IMR-90 (cell line): ENCODE results near the gene PPP1R14B. TPM values are rescaled to one million over a fixed set of nuclear protein-coding genes. Genes with fewer than 3 reads are reported as not detected.
A peak's percentile ranks its signal among the peaks of the same experiment; 100 is the strongest.

ENCODE experiments used
- ATAC-seq: fragments of 200-7000 bp; cut with Tn5 transposase; 2 replicates; pipeline ENCODE4 v1.9.1; 2020; ENCODE audit warnings: low read depth, mild to moderate bottlenecking, moderate library complexity
- BruUV-seq: library from RNA; stranded (reverse); fragments of 400-500 nt; replicated peaks from 2 replicates; lab custom pipeline; 2021; lab: Mats Ljungman, UMichigan
- CTCF ChIA-PET: fragments of 300-600 bp; formaldehyde crosslinking; extraction: SDS; loops from one replicate; lab custom pipeline; 2021; ENCODE audit warnings: antibody characterized with exemption; lab: Yijun Ruan, JAX
- POLR2A ChIA-PET: fragments of 300-600 bp; sonication (Branson Sonifier 250); formaldehyde crosslinking; loops from one replicate; lab custom pipeline; 2022; ENCODE audit warnings: antibody characterized with exemption; ENCODE audit not compliant: unreplicated experiment; lab: Charles Lee
- DNase-seq: peaks from one replicate; pipeline ENCODE4 v3.0.0; 2013
- H2AFZ ChIP-seq: replicated peaks from 2 replicates; pipeline ENCODE3; 2013; ENCODE audit warnings: low read length, mild to moderate bottlenecking; ENCODE audit not compliant: poor library complexity
- H2AK5ac ChIP-seq: 2 replicates; pipeline ENCODE4 v1.6.1; 2013; ENCODE audit warnings: low read depth, low read length, inconsistent platforms
- H2AK9ac ChIP-seq: replicated peaks from 2 replicates; pipeline ENCODE3; 2013; ENCODE audit warnings: mild to moderate bottlenecking, low read depth, low read length, moderate library complexity; ENCODE audit not compliant: poor library complexity
- H2BK120ac ChIP-seq: 2 replicates; pipeline ENCODE4 v1.6.1; 2013; ENCODE audit warnings: low read depth, low read length, inconsistent platforms
- H2BK15ac ChIP-seq: 3 replicates; pipeline ENCODE4 v1.6.1; 2013; ENCODE audit warnings: low read depth, low read length, inconsistent platforms
- H2BK20ac ChIP-seq: 2 replicates; pipeline ENCODE4 v1.6.1; 2013; ENCODE audit warnings: low read depth, mild to moderate bottlenecking, inconsistent platforms, low read length, moderate library complexity
- H2BK5ac ChIP-seq: 2 replicates; pipeline ENCODE4 v1.6.1; 2013; ENCODE audit warnings: mild to moderate bottlenecking, low read depth, low read length, inconsistent platforms; ENCODE audit not compliant: poor library complexity, severe bottlenecking
- H3K14ac ChIP-seq: replicated peaks from 2 replicates; pipeline ENCODE4 v1.6.1; 2013; ENCODE audit warnings: low read depth, low read length, inconsistent platforms
- H3K18ac ChIP-seq: 2 replicates; pipeline ENCODE4 v1.6.1; 2013; ENCODE audit warnings: low read depth, low read length, control low read depth
- H3K23ac ChIP-seq: 2 replicates; pipeline ENCODE4 v1.6.1; 2013; ENCODE audit warnings: low read depth, low read length, inconsistent platforms
- H3K27ac ChIP-seq: 2 replicates; pipeline ENCODE4 v1.5.1; 2013; ENCODE audit warnings: mild to moderate bottlenecking, control low read depth, low read length; ENCODE audit not compliant: insufficient read depth
- H3K27me3 ChIP-seq: 2 replicates; pipeline ENCODE4 v1.6.1; 2013; ENCODE audit warnings: low read length; ENCODE audit not compliant: control insufficient read depth, insufficient read depth
- H3K36me3 ChIP-seq: 2 replicates; pipeline ENCODE4 v1.6.1; 2013; ENCODE audit warnings: low read length, mixed read lengths; ENCODE audit not compliant: control insufficient read depth, insufficient read depth
- H3K4ac ChIP-seq: 2 replicates; pipeline ENCODE4 v1.6.1; 2013; ENCODE audit warnings: low read depth, low read length, inconsistent platforms
- H3K4me1 ChIP-seq: 2 replicates; pipeline ENCODE4 v1.6.1; 2013; ENCODE audit warnings: low read length, mixed read lengths; ENCODE audit not compliant: control insufficient read depth, insufficient read depth
- H3K4me2 ChIP-seq: 2 replicates; pipeline ENCODE4 v1.6.1; 2013; ENCODE audit warnings: low read depth, mild to moderate bottlenecking, control low read depth, low read length, moderate library complexity
- H3K4me3 ChIP-seq: 2 replicates; pipeline ENCODE4 v1.5.1; 2013; ENCODE audit warnings: low read depth, mild to moderate bottlenecking, control low read depth, low read length, moderate library complexity; ENCODE audit not compliant: insufficient read depth
- H3K56ac ChIP-seq: 2 replicates; pipeline ENCODE4 v1.6.1; 2013; ENCODE audit warnings: low read length, inconsistent platforms; ENCODE audit not compliant: insufficient read depth; ENCODE audit errors: extremely low read depth
- H3K79me1 ChIP-seq, 2 experiments: 2 replicates each; pipeline ENCODE4 v1.6.1; 2013; ENCODE audit warnings: low read length in 2 of 2, inconsistent platforms in 1 of 2, low read depth in 1 of 2
- H3K9ac ChIP-seq: 2 replicates; pipeline ENCODE4 v1.6.1; 2013; ENCODE audit warnings: low read depth, low read length, control low read depth
- H3K9me1 ChIP-seq: 2 replicates; pipeline ENCODE4 v1.6.1; 2013; ENCODE audit warnings: low read length, inconsistent platforms; ENCODE audit not compliant: insufficient read depth
- H3K9me3 ChIP-seq: 2 replicates; pipeline ENCODE4 v1.6.1; 2013; ENCODE audit warnings: low read length; ENCODE audit not compliant: control insufficient read depth, insufficient read depth
- H4K20me1 ChIP-seq: 2 replicates; pipeline ENCODE4 v1.6.1; 2013; ENCODE audit warnings: low read length, inconsistent platforms; ENCODE audit not compliant: insufficient read depth
- H4K5ac ChIP-seq: 2 replicates; pipeline ENCODE4 v1.6.1; 2013; ENCODE audit warnings: mild to moderate bottlenecking, low read depth, low read length, control low read depth
- H4K8ac ChIP-seq, 2 experiments: 2 replicates each; pipeline ENCODE4 v1.6.1; 2013; ENCODE audit warnings: low read depth in 2 of 2, low read length in 2 of 2, control low read depth in 1 of 2, inconsistent platforms in 1 of 2
- H4K91ac ChIP-seq: 2 replicates; pipeline ENCODE4 v1.6.1; 2013; ENCODE audit warnings: low read depth, low read length, inconsistent platforms; ENCODE audit not compliant: insufficient read depth
- CEBPB ChIP-seq: IDR thresholded peaks from 2 replicates; pipeline ENCODE4 v1.6.1; 2012; ENCODE audit warnings: low read depth, low read length, improper control_type of control experiment
- CHD1 ChIP-seq: IDR thresholded peaks from 2 replicates; pipeline ENCODE4 v1.6.1; 2012; ENCODE audit warnings: low read depth, low read length, improper control_type of control experiment
- FOS ChIP-seq: fragments of 150-350 bp; IDR thresholded peaks from 2 replicates; pipeline ENCODE4 v1.6.1; 2016; ENCODE audit warnings: low read depth, low read length
- MAFK ChIP-seq: IDR thresholded peaks from 2 replicates; pipeline ENCODE4 v1.6.1; 2012; ENCODE audit warnings: low read depth, low read length, improper control_type of control experiment
- RCOR1 ChIP-seq: IDR thresholded peaks from 2 replicates; pipeline ENCODE4 v1.6.1; 2012; ENCODE audit warnings: mild to moderate bottlenecking, low read length, improper control_type of control experiment; ENCODE audit not compliant: insufficient replicate concordance
- WGBS, 2 experiments: methylation state at CpG; one replicate each; pipeline versions ENCODE4 v1.1.5 to v1.1.7; 2013; ENCODE audit warnings: missing lambda C conversion rate in 2 of 2; ENCODE audit not compliant: insufficient read length in 1 of 2; ENCODE audit errors: extremely low coverage in 2 of 2; 5-methylcytosine and 5-hydroxymethylcytosine counted together
- dilution Hi-C: fragments of 300-500 bp; cut with HindIII; formaldehyde crosslinking; loops from one replicate; pipeline ENCODE4 v1.14.3; 2018; ENCODE audit warnings: low sequenced_read_pairs; ENCODE audit not compliant: unreplicated experiment
- in situ Hi-C: fragments of 300-500 bp; cut with MboI; formaldehyde crosslinking; loops from 3 replicates; pipeline ENCODE4 v1.14.3; 2019; ENCODE audit warnings: low sequenced_read_pairs, inconsistent platforms, mixed read lengths
- intact Hi-C: fragments of 100-400 bp; cut with micrococcal nuclease; formaldehyde crosslinking; loops from 2 replicates; pipeline ENCODE4 v1.10.0; 2022
- polyA plus RNA-seq, 3 experiments: library from polyadenylated mRNA; depleted of rRNA; stranded (reverse); fragments of >200 nt; gene quantifications; 2 replicates each; pipeline ENCODE4 v1.2.3, GENCODE V29; 2012; ENCODE audit warnings: low replicate concordance in 1 of 3
- total RNA-seq: library from RNA; depleted of rRNA; stranded (reverse); fragments of >200 nt; gene quantifications from 2 replicates; pipeline ENCODE4 v1.2.3, GENCODE V29; 2012
- TF ChIP-seq, protein P1 (sequence below): conservative IDR thresholded peaks from 2 replicates; pipeline ENCODE4 v1.5.1; 2012; ENCODE audit warnings: mild to moderate bottlenecking, low read depth, low read length, improper control_type of control experiment

PPP1R14B gene
- total and polyA plus RNA-seq, 2 of the 4 experiments (the other 2 are of a cell fraction): 176 to 257 TPM

- TF ChIP-seq MAFK (no peak), FOS (no peak), CEBPB (no peak), CHD1 (no peak), RCOR1 (no peak)
- TF ChIP-seq, protein P1, sequence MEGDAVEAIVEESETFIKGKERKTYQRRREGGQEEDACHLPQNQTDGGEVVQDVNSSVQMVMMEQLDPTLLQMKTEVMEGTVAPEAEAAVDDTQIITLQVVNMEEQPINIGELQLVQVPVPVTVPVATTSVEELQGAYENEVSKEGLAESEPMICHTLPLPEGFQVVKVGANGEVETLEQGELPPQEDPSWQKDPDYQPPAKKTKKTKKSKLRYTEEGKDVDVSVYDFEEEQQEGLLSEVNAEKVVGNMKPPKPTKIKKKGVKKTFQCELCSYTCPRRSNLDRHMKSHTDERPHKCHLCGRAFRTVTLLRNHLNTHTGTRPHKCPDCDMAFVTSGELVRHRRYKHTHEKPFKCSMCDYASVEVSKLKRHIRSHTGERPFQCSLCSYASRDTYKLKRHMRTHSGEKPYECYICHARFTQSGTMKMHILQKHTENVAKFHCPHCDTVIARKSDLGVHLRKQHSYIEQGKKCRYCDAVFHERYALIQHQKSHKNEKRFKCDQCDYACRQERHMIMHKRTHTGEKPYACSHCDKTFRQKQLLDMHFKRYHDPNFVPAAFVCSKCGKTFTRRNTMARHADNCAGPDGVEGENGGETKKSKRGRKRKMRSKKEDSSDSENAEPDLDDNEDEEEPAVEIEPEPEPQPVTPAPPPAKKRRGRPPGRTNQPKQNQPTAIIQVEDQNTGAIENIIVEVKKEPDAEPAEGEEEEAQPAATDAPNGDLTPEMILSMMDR: no peak
- Histone ChIP-seq H3K14ac (no peak overlapping the region), H2BK15ac (no peak overlapping the region), H4K5ac (no peak overlapping the region), H3K36me3 (peaks cover 15% of the 10 kb centered on the region), H3K9me1 (no peaks in the 10 kb centered on the region; the same call in 1 of the 2 replicates), H2AK5ac (no peak overlapping the region), H4K91ac (no peak overlapping the region), H2BK120ac (no peak overlapping the region), H3K27me3 (no peaks in the 10 kb centered on the region), H3K4me2 (no peak overlapping the region), H2BK5ac (no peak overlapping the region), H3K56ac (no peak overlapping the region), H3K23ac (no peak overlapping the region), H4K8ac (no peak overlapping the region), H3K9me3 (no peaks in the 10 kb centered on the region), H3K4me3 (no peak overlapping the region), H3K18ac (no peak overlapping the region), H4K20me1 (no peaks in the 10 kb centered on the region; the same call in 1 of the 2 replicates), H2AK9ac (peak overlapping the region; percentile 50), H3K9ac (no peak overlapping the region), H2BK20ac (no peak overlapping the region), H3K4ac (no peak overlapping the region), H3K27ac (no peak overlapping the region), H3K4me1 (peaks cover 10% of the 10 kb centered on the region), H3K79me1 (peaks cover 0 to 17% of the 10 kb centered on the region in 2 experiments; a peak in 2 of 4 replicates), H2AFZ (no peak overlapping the region)
- ChIA-PET CTCF (no interaction called here), POLR2A (no interaction called here)
- dilution Hi-C loops (no loop called here), intact Hi-C loops (no loop called here), in situ Hi-C loops (no loop called here)
- ATAC-seq: no peak
- BruUV-seq: no TSS peak
- no peak for DNase-seq
- 96% methylated on average over 7 of the region's 24 CpGs; no CpG with 5 or more reads in 1 of the 2 experiments for WGBS, 2 experiments
Measured at GRCh38 chr11:64210301-64211020, 36.3 kb downstream of the PPP1R14B start.
